ENCODE results near the gene HLA-F.

Gene HLA-F

GRCh38 chr6:29726001-29726400 is 2.8 kb downstream of the HLA-F start:
- TF ChIP-seq CTCF (conservative IDR thresholded peaks at IDR 0.05) (no peak), ZFX (IDR thresholded peaks at IDR 0.05) (no peak)
- H3K27ac ChIP-seq = no peak overlapping the region

GRCh38 chr6:29726571-29727194 is 3.4 kb downstream of the HLA-F start:
- no peak overlapping the region for H3K27ac ChIP-seq
- no peak for TF ChIP-seq ZFX (IDR thresholded peaks at IDR 0.05)
- TF ChIP-seq CTCF (conservative IDR thresholded peaks at IDR 0.05) = no peak

GRCh38 chr6:29727637-29728036 is 4.4 kb downstream of the HLA-F start:
- TF ChIP-seq ZFX (IDR thresholded peaks at IDR 0.05) = no peak
- TF ChIP-seq CTCF (conservative IDR thresholded peaks at IDR 0.05) = no peak

GRCh38 chr6:29728173-29728874 is 5.1 kb downstream of the HLA-F start:
- TF ChIP-seq CTCF (conservative IDR thresholded peaks at IDR 0.05) (no peak), ZFX (IDR thresholded peaks at IDR 0.05) (no peak)
- no peak overlapping the region for H3K27ac ChIP-seq

More at GRCh38 chr6:29727637-29728036, 4.4 kb downstream of the HLA-F start:
- no peak overlapping the region for H3K27ac ChIP-seq

- TF ChIP-seq CTCF (conservative IDR thresholded peaks at IDR 0.05) (no peak), ZFX (IDR thresholded peaks at IDR 0.05) (no peak)
- no peak overlapping the region for H3K27ac ChIP-seq
Observed at GRCh38 chr6:29728875-29729270, 5.6 kb downstream of the HLA-F start.

- no peak overlapping the region for H3K27ac ChIP-seq
- no peak for TF ChIP-seq CTCF (conservative IDR thresholded peaks at IDR 0.05)
- no peak for TF ChIP-seq ZFX (IDR thresholded peaks at IDR 0.05)
Observed at GRCh38 chr6:29729774-29730328, 6.6 kb downstream of the HLA-F start.

- TF ChIP-seq CTCF (conservative IDR thresholded peaks at IDR 0.05) = no peak
- TF ChIP-seq ZFX (IDR thresholded peaks at IDR 0.05) = no peak
- no peak overlapping the region for H3K27ac ChIP-seq
Observed at GRCh38 chr6:29730575-29731126, 7.4 kb downstream of the HLA-F start.
